PC-3 (cell line): Measurements from ENCODE around the gene HKDC1. TPM values are rescaled to one million over a fixed set of nuclear protein-coding genes. Genes with fewer than 3 reads are reported as not detected.

Source experiments
- ATAC-seq: fragments of 200-7000 bp; cut with Tn5 transposase; 2 replicates; pipeline ENCODE4 v1.9.1; 2020; ENCODE audit warnings: mild to moderate bottlenecking, moderate library complexity
- BruUV-seq: library from RNA; stranded (reverse); fragments of 400-500 nt; replicated peaks from 2 replicates; lab custom pipeline; 2021; lab: Mats Ljungman, UMichigan
- CTCF ChIA-PET: fragments of 300-600 bp; sonication (Branson Sonifier 250); formaldehyde crosslinking; loops from one replicate; lab custom pipeline; 2022; ENCODE audit warnings: antibody characterized with exemption; lab: Charles Lee
- POLR2A ChIA-PET: fragments of 300-600 bp; sonication (Branson Sonifier 250); formaldehyde crosslinking; loops from one replicate; lab custom pipeline; 2022; ENCODE audit warnings: antibody characterized with exemption; ENCODE audit not compliant: unreplicated experiment; lab: Charles Lee
- DNase-seq: peaks from one replicate; pipeline ENCODE4 v3.0.0-alpha.2; 2015
- H2AFZ ChIP-seq: fragments of 300-600 bp; sonication (generic); 2 replicates; pipeline ENCODE4 v1.6.0; 2016; ENCODE audit warnings: antibody characterized with exemption, low read length
- H3F3A ChIP-seq: fragments of 300-600 bp; sonication (generic); one replicate; pipeline ENCODE4 v1.6.0; 2017; ENCODE audit warnings: antibody characterized with exemption, low read length, control low read depth, mild to moderate bottlenecking; ENCODE audit not compliant: unreplicated experiment
- H3K27ac ChIP-seq: fragments of 300-600 bp; sonication (generic); 2 replicates; pipeline ENCODE4 v1.5.1; 2016; ENCODE audit warnings: mild to moderate bottlenecking, low read length
- H3K27me3 ChIP-seq: fragments of 300-600 bp; sonication (generic); 2 replicates; pipeline ENCODE4 v1.6.1; 2016; ENCODE audit warnings: low read length, mixed read lengths
- H3K36me3 ChIP-seq: fragments of 300-600 bp; sonication (generic); 2 replicates; pipeline ENCODE4 v1.6.1; 2016; ENCODE audit warnings: low read depth, mixed run types, low read length, mixed read lengths
- H3K4me1 ChIP-seq: fragments of 300-600 bp; sonication (generic); 2 replicates; pipeline ENCODE4 v1.5.1; 2016; ENCODE audit warnings: low read length; ENCODE audit not compliant: insufficient read depth
- H3K4me2 ChIP-seq: fragments of 300-600 bp; sonication (generic); 2 replicates; pipeline ENCODE4 v1.6.0; 2016; ENCODE audit warnings: low read length
- H3K4me3 ChIP-seq: fragments of 300-600 bp; sonication (generic); 2 replicates; pipeline ENCODE4 v1.5.1; 2016; ENCODE audit warnings: mild to moderate bottlenecking, low read length, mixed read lengths
- H3K79me2 ChIP-seq: fragments of 300-600 bp; sonication (generic); 2 replicates; pipeline ENCODE4 v1.6.1; 2017; ENCODE audit warnings: low read length, mixed read lengths
- H3K9ac ChIP-seq: fragments of 300-600 bp; sonication (generic); 2 replicates; pipeline ENCODE4 v1.6.0; 2016; ENCODE audit warnings: mild to moderate bottlenecking, low read length
- H3K9me2 ChIP-seq: fragments of 300-600 bp; sonication (generic); replicated peaks from 2 replicates; pipeline ENCODE4 v1.6.1; 2016; ENCODE audit warnings: mixed run types, low read length, mixed read lengths
- H3K9me3 ChIP-seq: fragments of 300-600 bp; sonication (generic); 2 replicates; pipeline ENCODE4 v1.6.1; 2016; ENCODE audit warnings: low read length, mixed read lengths
- H4K20me1 ChIP-seq: fragments of 300-600 bp; sonication (generic); 2 replicates; pipeline ENCODE4 v1.6.1; 2016; ENCODE audit warnings: low read length, mixed read lengths
- CTCF ChIP-seq: fragments of 300-600 bp; sonication (generic); conservative IDR thresholded peaks from 2 replicates; pipeline ENCODE4 v1.5.1; 2017; ENCODE audit warnings: antibody characterized with exemption, low read depth, mild to moderate bottlenecking, low read length
- EZH2 ChIP-seq: fragments of 300-600 bp; sonication (generic); IDR thresholded peaks from one replicate; pipeline ENCODE4 v1.6.1; 2017; ENCODE audit warnings: antibody characterized with exemption, mild to moderate bottlenecking, low read length; ENCODE audit not compliant: unreplicated experiment
- EZH2phosphoT487 ChIP-seq: fragments of 300-600 bp; sonication (generic); IDR thresholded peaks from 2 replicates; pipeline ENCODE4 v1.6.1; 2018; ENCODE audit warnings: mild to moderate bottlenecking, antibody characterized with exemption, low read length, borderline replicate concordance
- intact Hi-C: fragments of 100-400 bp; cut with micrococcal nuclease; formaldehyde crosslinking; loops from 2 replicates; pipeline ENCODE4 v1.9.0; 2023
- total RNA-seq: library from RNA; depleted of rRNA; stranded (reverse); fragments of >200 nt; gene quantifications from 2 replicates; pipeline ENCODE4 v1.2.3, GENCODE V29; 2014

HKDC1 gene
- total RNA-seq, 1 experiment from 2014 or later: 0.44 TPM

DNA sequence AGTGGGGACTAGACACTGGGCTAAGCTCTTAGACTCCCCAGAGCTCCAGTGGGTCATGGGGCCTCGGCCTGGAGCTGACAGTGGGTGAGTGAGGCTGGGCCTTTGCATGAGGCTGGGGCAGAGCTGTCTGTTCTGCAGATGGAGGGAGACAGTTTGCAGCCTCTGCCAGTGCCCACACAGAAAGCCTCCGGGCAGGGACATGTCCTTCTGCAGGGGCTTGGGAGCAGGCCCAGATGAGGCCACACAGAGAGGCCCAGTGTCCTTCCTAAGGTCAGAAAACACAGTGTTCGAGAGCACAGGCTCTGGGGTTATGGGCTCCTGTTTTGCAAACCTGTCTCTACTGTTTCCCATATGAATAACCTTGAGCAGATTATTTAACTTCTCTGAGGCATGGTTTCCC lies 33.0 kb downstream of the HKDC1 start:
- ATAC-seq: no peak
- CTCF ChIA-PET: no interaction called here
- H3K9me2 ChIP-seq: no peaks in the 10 kb centered on the region
- H3K9ac ChIP-seq: no peak overlapping the region
- no peaks in the 10 kb centered on the region for H3K36me3 ChIP-seq
- no peak overlapping the region for H2AFZ ChIP-seq
- no peaks in the 10 kb centered on the region for H3K27me3 ChIP-seq
- no TSS peak for BruUV-seq
- DNase-seq: no peak
- no peaks in the 10 kb centered on the region for H4K20me1 ChIP-seq
- POLR2A ChIA-PET: no interaction called here
- H3K4me1 ChIP-seq: no peaks in the 10 kb centered on the region
- peaks cover 4% of the 10 kb centered on the region; the same call in 1 of the 2 replicates for H3K9me3 ChIP-seq
- no peak overlapping the region for H3K4me3 ChIP-seq
- TF ChIP-seq EZH2phosphoT487 (no peak), CTCF (no peak)
- intact Hi-C loops: no loop called here
- no peaks in the 10 kb centered on the region for H3F3A ChIP-seq
- no peak overlapping the region for H3K4me2 ChIP-seq
- H3K27ac ChIP-seq: no peak overlapping the region
- H3K79me2 ChIP-seq: no peaks in the 10 kb centered on the region

- H3K9me2 ChIP-seq: no peaks in the 10 kb centered on the region
- peaks cover 4% of the 10 kb centered on the region; the same call in 1 of the 2 replicates for H3K9me3 ChIP-seq
- ATAC-seq (no peak), DNase-seq (no peak)
- no peaks in the 10 kb centered on the region for H3K4me1 ChIP-seq
- H3K79me2 ChIP-seq: no peaks in the 10 kb centered on the region
- intact Hi-C loops: no loop called here
- no peaks in the 10 kb centered on the region for H3K36me3 ChIP-seq
- H3K27me3 ChIP-seq: no peaks in the 10 kb centered on the region
- no peak overlapping the region for H2AFZ ChIP-seq
- no peak overlapping the region for H3K4me2 ChIP-seq
- no peaks in the 10 kb centered on the region for H3F3A ChIP-seq
- CTCF ChIA-PET: no interaction called here
- BruUV-seq: no TSS peak
- POLR2A ChIA-PET: no interaction called here
- H3K9ac ChIP-seq: no peak overlapping the region
- H3K27ac ChIP-seq: no peak overlapping the region
- H3K4me3 ChIP-seq: no peak overlapping the region
- no peak for TF ChIP-seq EZH2phosphoT487
- no peak for TF ChIP-seq CTCF
- no peak for TF ChIP-seq EZH2
- no peaks in the 10 kb centered on the region for H4K20me1 ChIP-seq
Measured at GRCh38 chr10:69254877-69255276, 34.7 kb downstream of the HKDC1 start.

- Histone ChIP-seq H2AFZ (no peak overlapping the region), H3K4me3 (no peak overlapping the region), H3K9me2 (no peaks in the 10 kb centered on the region), H3K4me1 (no peaks in the 10 kb centered on the region), H3K27ac (no peak overlapping the region), H3F3A (no peaks in the 10 kb centered on the region), H3K79me2 (no peaks in the 10 kb centered on the region), H4K20me1 (no peaks in the 10 kb centered on the region), H3K9me3 (no peaks in the 10 kb centered on the region), H3K9ac (no peak overlapping the region), H3K4me2 (no peak overlapping the region), H3K27me3 (no peaks in the 10 kb centered on the region), H3K36me3 (no peaks in the 10 kb centered on the region)
- POLR2A ChIA-PET: no interaction called here
- TF ChIP-seq EZH2 (no peak), EZH2phosphoT487 (no peak), CTCF (no peak)
- CTCF ChIA-PET: interaction anchor here (0.5 kb wide), 1 partner anchor 255 kb away, joined by 4 read pairs; no protein-coding TSS in a partner anchor
- intact Hi-C loops: no loop called here
- no peak for DNase-seq
- no peak for ATAC-seq
- BruUV-seq: no TSS peak
Measured at GRCh38 chr10:69259547-69260243, 39.6 kb downstream of the HKDC1 start.
